Mesodermal cell (in vitro differentiated cells): ENCODE data around the gene CYB5D1.

ENCODE experiments used
- H3K27ac ChIP-seq: 2 replicates; pipeline ENCODE4 v1.7.0; 2013; ENCODE audit warnings: mild to moderate bottlenecking, low read depth, low read length, moderate library complexity; ENCODE audit not compliant: severe bottlenecking
- H3K36me3 ChIP-seq: 2 replicates; pipeline ENCODE4 v1.7.1; 2013; ENCODE audit warnings: mild to moderate bottlenecking, low read length, moderate library complexity; ENCODE audit not compliant: control insufficient read depth, insufficient read depth
- H3K4me1 ChIP-seq: one replicate; pipeline ENCODE4 v1.7.1; 2013; ENCODE audit warnings: mild to moderate bottlenecking, low read length; ENCODE audit not compliant: insufficient read depth, control insufficient read depth, poor library complexity, severe bottlenecking
- H3K4me3 ChIP-seq: 2 replicates; pipeline ENCODE4 v1.7.0; 2013; ENCODE audit warnings: low read length, control low read depth, mild to moderate bottlenecking; ENCODE audit not compliant: insufficient read depth, poor library complexity, severe bottlenecking; ENCODE audit errors: extremely low read depth
- H3K9me3 ChIP-seq: 2 replicates; pipeline ENCODE4 v1.7.1; 2013; ENCODE audit warnings: mild to moderate bottlenecking, low read length, moderate library complexity; ENCODE audit not compliant: control insufficient read depth
- WGBS, 2 experiments: methylation state at CpG; one replicate each; pipeline ENCODE4 v1.1.5; 2013; ENCODE audit warnings: missing lambda C conversion rate in 2 of 2; ENCODE audit not compliant: insufficient coverage in 2 of 2; 5-methylcytosine and 5-hydroxymethylcytosine counted together

The CYB5D1 gene

DNA sequence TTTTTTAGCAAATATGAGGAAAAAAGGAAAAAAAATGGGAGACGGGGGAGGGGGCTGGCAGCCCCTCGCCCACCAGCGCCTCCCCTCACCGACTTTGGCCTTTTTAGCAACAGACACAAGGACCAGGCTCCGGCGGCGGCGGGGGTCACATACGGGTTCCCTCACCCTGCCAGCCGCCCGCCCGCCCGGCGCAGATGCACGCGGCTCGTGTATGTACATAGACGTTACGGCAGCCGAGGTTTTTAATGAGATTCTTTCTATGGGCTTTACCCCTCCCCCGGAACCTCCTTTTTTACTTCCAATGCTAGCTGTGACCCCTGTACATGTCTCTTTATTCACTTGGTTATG is 4.1 kb upstream of the CYB5D1 start:
- H3K4me3 ChIP-seq, result no peak overlapping the region
- 55 to 85% methylated on average over 11 to 18 of the region's 21 CpGs for WGBS, 2 experiments
- H3K27ac ChIP-seq, result peak overlapping the region; percentile 59
- H3K36me3 ChIP-seq, result peaks cover 57% of the 10 kb centered on the region
- H3K9me3 ChIP-seq, result no peaks in the 10 kb centered on the region
- H3K4me1 ChIP-seq, result peaks cover 33% of the 10 kb centered on the region

DNA sequence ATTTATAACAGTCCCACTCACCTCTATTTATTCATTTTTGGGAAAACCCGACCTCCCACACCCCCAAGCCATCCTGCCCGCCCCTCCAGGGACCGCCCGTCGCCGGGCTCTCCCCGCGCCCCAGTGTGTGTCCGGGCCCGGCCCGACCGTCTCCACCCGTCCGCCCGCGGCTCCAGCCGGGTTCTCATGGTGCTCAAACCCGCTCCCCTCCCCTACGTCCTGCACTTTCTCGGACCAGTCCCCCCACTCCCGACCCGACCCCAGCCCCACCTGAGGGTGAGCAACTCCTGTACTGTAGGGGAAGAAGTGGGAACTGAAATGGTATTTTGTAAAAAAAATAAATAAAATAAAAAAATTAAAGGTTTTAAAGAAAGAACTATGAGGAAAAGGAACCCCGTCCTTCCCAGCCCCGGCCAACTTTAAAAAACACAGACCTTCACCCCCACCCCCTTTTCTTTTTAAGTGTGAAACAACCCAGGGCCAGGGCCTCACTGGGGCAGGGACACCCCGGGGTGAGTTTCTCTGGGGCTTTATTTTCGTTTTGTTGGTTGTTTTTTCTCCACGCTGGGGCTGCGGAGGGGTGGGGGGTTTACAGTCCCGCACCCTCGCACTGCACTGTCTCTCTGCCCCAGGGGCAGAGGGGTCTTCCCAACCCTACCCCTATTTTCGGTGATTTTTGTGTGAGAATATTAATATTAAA is 3.6 kb upstream of the CYB5D1 start:
- Histone ChIP-seq H3K27ac (peak overlapping the region; percentile 78), H3K36me3 (peaks cover 57% of the 10 kb centered on the region), H3K4me3 (peak overlapping the region; percentile 68), H3K9me3 (no peaks in the 10 kb centered on the region), H3K4me1 (peaks cover 38% of the 10 kb centered on the region)
- 23 to 25% methylated on average over 17 of the region's 31 CpGs for WGBS, 2 experiments

DNA sequence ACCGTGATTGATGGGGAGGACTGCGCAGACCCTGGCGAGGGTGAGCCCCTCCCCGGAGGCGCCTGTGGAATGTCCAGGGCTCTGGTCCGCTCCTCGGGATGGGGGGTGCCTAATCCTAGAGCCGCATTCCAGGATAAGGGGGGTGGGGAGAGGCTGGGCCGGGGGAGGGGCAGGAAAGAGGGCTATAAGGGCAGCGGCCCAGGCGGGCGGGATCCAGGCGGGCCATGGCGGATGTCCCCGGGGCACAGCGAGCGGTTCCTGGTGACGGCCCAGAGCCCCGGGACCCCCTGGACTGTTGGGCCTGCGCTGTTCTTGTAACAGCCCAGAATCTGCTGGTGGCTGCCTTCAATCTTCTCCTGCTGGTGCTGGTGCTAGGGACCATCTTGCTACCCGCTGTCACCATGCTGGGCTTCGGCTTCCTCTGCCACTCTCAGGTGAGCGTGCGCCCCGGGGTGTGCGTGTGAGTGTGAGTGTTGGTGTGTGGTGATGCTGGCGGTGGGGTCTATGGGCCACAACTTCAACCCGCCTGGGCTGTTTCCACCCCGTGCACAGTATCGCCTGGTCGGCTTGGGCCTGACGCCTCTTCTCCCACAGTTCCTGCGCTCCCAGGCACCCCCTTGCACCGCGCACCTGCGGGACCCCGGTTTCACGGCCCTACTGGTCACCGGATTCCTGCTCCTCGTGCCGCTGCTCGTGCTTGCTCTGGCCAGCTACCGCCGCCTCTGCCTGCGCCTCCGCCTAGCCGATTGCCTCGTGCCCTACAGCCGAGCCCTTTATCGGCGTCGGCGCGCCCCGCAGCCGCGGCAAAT is 2.7 kb upstream of the CYB5D1 start, which contains the start of gene TMEM88:
Gene TMEM88 (plus strand): TSS at position 216 of the 809 bp plus-strand sequence. CDS start 9 bp downstream, at position 225.
- Histone ChIP-seq H3K4me3 (peak within 1 kb of the TSS; percentile 68), H3K4me1 (peaks cover 38% of the 10 kb centered on the region), H3K27ac (peak within 1 kb of the TSS; percentile 97), H3K9me3 (no peaks in the 10 kb centered on the region), H3K36me3 (peaks cover 56% of the 10 kb centered on the region)
- 2 to 3% methylated on average over 40 to 50 of the region's 57 CpGs for WGBS, 2 experiments

DNA sequence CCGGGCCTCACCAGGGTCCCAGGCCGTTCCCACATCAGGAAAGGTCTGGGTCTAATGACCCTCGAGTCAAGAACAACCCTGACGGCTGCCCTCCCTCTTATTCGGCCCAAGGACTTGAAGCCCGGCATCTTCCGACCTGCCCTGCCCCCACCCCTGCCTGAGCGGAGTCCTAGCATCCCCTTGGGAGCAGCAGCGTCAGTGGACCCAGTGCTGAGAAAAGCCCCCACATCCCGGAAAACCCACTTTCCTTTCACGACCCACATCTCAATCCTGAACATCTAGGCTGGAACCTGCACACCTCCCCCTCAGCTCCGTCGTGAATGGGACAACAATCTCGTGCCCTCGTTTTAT is 2.2 kb upstream of the CYB5D1 start:
- Histone ChIP-seq H3K36me3 (peaks cover 54% of the 10 kb centered on the region), H3K4me3 (peak overlapping the region; percentile 68), H3K9me3 (no peaks in the 10 kb centered on the region), H3K27ac (peak overlapping the region; percentile 97), H3K4me1 (peaks cover 38% of the 10 kb centered on the region)
- WGBS, 2 experiments, result 0 to 6% methylated on average over 6 to 11 of the region's 15 CpGs

DNA sequence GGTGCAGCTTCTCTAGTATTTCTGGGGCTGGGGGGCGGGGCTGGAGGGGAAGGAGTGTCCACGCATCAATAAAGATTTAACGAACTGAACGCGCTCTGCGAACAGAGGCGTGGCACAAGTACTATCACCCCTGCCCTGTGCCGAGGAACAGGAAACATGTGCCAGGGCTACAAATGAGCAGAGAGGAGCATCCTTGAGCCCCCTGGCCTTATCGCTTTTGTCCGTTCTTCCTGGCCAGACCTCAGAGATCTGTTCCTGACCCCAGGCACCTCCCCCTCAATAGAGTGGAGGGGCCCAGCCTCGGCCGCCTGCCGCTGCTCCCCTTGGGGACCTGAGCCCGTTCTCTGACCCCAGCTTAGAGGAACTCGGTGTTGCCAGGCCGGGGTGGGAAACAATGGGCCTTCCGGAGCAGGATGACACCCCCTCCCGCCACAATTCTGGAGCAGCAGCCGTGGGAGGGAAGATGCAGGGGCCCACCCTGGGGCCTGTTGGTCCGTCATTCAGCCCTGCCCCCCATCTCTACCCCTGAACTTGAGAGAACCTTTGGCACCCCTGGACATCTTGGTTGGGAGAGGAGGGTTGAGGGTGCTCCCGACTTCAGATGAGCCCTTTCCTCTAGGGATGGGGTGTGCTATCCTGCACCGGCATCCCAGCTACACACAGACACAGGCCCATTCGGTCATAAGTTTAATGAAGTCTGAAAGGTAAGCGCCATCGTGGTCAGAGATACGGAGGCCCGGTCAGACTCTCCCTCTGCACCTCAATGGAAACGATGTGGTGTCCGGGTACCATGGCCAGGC is 1.6 kb upstream of the CYB5D1 start:
- Histone ChIP-seq H3K27ac (peak overlapping the region; percentile 97), H3K36me3 (peaks cover 54% of the 10 kb centered on the region), H3K4me3 (peak overlapping the region; percentile 68), H3K9me3 (no peaks in the 10 kb centered on the region), H3K4me1 (peaks cover 38% of the 10 kb centered on the region)
- 7% methylated on average over 18 to 22 of the region's 29 CpGs for WGBS, 2 experiments

DNA sequence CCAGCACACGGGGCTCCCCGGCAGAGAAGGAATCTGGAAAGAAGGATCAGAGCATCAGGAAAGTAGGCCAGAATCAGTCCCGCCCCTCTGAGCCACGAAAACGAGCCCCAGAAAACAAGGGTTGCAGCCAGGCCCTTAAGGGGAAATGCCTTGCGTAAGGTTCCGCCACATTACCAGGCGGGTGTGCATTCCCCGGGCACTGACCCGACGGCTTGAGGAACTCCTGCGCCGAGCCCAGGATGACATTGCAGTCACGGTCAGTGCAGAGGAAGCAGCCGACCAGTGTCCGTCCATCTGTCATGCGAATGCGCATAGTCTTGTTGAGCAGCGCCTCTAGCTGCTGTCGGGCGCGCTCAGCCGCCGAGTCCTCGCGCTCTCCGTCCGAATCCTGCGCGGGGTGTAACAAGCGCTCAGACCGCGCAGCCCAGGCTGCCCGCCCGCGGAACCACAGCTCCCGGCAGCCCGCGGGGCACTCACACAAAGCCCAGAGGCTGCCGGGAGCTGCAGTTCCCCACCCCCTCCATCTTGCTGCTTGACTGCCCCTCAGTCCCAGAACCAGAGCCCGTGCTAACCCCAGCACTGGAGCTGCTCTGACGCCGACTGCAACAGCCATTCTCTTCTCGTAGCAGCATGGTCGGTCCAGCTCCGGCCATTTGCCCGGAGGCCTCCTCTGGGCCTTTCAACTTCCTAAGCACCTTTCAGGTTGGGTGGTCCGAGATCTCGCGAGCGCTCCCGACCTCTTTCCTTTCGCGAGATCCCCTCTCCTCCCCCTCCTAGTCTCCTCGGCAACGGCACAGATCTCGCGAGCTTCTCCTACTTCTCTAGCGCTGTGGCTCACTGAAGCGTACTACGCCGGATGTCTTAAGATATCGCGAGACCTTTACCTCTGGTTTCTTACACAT is 741 bp upstream of the CYB5D1 start, which contains the start of gene NAA38:
Gene NAA38 (minus strand): TSS at position 749 of the 902 bp plus-strand sequence. CDS start 96 bp downstream, at position 653.
- H3K9me3 ChIP-seq, result no peaks in the 10 kb centered on the region
- WGBS, 2 experiments, result 2% methylated on average over 63 to 64 of the region's 64 CpGs
- peaks cover 56% of the 10 kb centered on the region for H3K36me3 ChIP-seq
- H3K4me3 ChIP-seq, result peak within 1 kb of the TSS; percentile 68
- H3K27ac ChIP-seq, result peak within 1 kb of the TSS; percentile 97
- H3K4me1 ChIP-seq, result peaks cover 38% of the 10 kb centered on the region

DNA sequence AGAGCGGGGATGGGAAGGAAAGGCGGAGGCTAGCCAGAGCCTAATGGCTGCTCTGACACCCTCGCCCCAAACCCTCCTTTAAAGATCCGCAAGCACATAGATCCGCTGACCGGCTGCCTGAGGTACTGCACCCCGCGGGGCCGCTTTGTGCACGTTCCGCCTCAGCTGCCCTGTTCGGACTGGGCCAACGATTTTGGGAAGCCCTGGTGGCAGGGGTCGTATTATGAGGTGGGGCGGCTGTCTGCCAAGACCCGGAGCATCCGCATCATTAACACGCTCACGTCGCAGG is 663 bp downstream of the CYB5D1 start:
- peak overlapping the region; percentile 68 for H3K4me3 ChIP-seq
- no peaks in the 10 kb centered on the region for H3K9me3 ChIP-seq
- H3K27ac ChIP-seq, result peak overlapping the region; percentile 97
- H3K36me3 ChIP-seq, result peaks cover 49% of the 10 kb centered on the region
- 13 to 16% methylated on average over 13 to 19 of the region's 20 CpGs for WGBS, 2 experiments
- H3K4me1 ChIP-seq, result peaks cover 29% of the 10 kb centered on the region

DNA sequence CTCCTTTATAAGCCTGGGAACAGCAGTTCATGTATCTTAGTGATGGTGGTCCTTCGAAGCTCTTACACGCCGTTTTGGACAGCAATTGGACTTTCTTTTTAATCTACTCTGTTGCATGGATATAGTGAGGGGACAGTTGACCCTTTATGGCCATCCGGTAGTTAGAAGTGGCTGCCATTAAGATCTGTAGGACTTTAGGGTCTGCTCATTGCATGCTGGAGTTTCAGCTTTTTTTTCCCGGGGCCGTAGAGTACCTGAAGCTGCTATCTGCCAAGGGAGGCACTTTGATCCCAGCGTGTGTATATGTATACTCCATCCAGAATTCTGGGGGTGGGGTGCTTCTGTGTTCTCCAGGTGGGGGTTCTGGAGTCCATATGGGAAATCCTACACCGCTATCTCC is 1.2 kb downstream of the CYB5D1 start:
- Histone ChIP-seq H3K9me3 (no peaks in the 10 kb centered on the region), H3K4me1 (peaks cover 23% of the 10 kb centered on the region), H3K36me3 (peaks cover 52% of the 10 kb centered on the region), H3K4me3 (peak overlapping the region; percentile 68), H3K27ac (no peak overlapping the region)
- WGBS, 2 experiments, result 98% methylated on average over 7 of the region's 8 CpGs

DNA sequence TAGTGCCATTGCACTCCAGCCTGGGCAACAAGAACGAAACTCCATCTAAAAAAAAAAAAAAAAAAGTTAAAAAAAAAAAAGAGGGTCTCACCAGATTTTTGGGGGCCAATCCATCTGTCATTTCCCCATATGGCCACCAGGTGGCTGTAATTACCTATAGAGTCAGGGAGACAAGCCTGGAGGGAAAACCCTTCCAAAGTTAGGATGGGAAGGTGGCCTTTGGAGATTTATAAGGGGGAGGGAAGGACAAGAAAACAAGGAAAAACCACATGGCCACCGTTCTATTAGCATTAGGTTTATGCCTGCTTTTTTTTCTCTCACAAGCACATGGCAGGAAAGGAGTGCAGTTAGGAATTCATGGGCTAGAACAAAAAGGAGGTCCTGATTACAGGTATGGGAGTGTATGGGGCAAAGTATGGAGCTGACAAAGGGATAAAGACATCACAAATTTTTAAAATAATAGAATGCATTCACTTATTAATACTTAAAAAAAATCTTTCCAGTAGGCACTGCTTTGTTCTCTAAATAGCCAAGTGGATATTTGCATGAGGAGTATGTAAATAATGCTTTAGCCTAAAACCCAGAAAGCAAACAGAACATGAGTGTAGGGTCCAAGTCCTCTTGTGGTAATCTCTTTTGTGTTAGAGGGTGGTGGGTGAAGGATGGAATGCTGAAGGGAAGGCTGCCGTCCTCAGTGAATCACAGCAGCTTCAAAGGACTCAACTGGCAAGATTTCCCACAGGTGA is 5.1 kb downstream of the CYB5D1 start:
- no peaks in the 10 kb centered on the region for H3K9me3 ChIP-seq
- no peak overlapping the region for H3K27ac ChIP-seq
- H3K4me1 ChIP-seq, result peaks cover 6% of the 10 kb centered on the region
- peaks cover 70% of the 10 kb centered on the region for H3K36me3 ChIP-seq
- WGBS, 2 experiments, result 0 to 100% methylated on average over 1 of the region's 3 CpGs
- H3K4me3 ChIP-seq, result no peak overlapping the region
